Airway epithelial cell (primary cell): ENCODE results near the gene NKAPL. TPM values are rescaled to one million over a fixed set of nuclear protein-coding genes. Genes with fewer than 3 reads are reported as not detected.

Source experiments
- total RNA-seq: library from RNA; depleted of rRNA; stranded (reverse); fragments of >200 nt; gene quantifications from 2 replicates; pipeline ENCODE4 v1.2.3, GENCODE V29; 2015

The NKAPL gene
- total RNA-seq: 0.56 and 1.0 TPM in 2 replicates

GRCh38 chr6:28258877-28259777 lies at the start of gene NKAPL:
Gene NKAPL (plus strand): TSS chr6:28259297. CDS start chr6:28259372, 75 bp downstream.

GRCh38 chr6:28225056-28225834 lies 33.9 kb upstream of the NKAPL start, which contains the start of gene ZSCAN9:
Gene ZSCAN9 (plus strand): TSS chr6:28225275. CDS start chr6:28227085, 1,810 bp downstream.

GRCh38 chr6:28252009-28252975 lies 6.8 kb upstream of the NKAPL start, which contains the start of gene ZKSCAN4:
Gene ZKSCAN4 (minus strand): TSS chr6:28252269. CDS start chr6:28251980, 289 bp downstream.

GRCh38 chr6:28266962-28267694 lies 8.0 kb downstream of the NKAPL start, which contains the start of gene ZSCAN26:
Gene ZSCAN26 (plus strand): TSS chr6:28267143. CDS start chr6:28271920, 4,777 bp downstream.

GRCh38 chr6:28281288-28282064 lies 22.4 kb downstream of the NKAPL start, which contains the start of gene PGBD1:
Gene PGBD1 (plus strand): TSS chr6:28281572. CDS start chr6:28283814, 2,242 bp downstream.

Other genes starting within 250 kb of the NKAPL start
- gene ZNF165, start 178.7 kb upstream of the NKAPL start, total RNA-seq: 2.0 and 2.5 TPM in 2 replicates
- gene ZSCAN16, start 134.7 kb upstream of the NKAPL start, total RNA-seq: 1.4 and 2.0 TPM in 2 replicates
- gene ZKSCAN8, start 117.4 kb upstream of the NKAPL start, total RNA-seq: 5.4 and 5.7 TPM in 2 replicates
- 3.9 and 7.0 TPM in 2 replicates for gene ZSCAN9, start 34.0 kb upstream of the NKAPL start, total RNA-seq
- gene ZKSCAN4, start 7.0 kb upstream of the NKAPL start, total RNA-seq: 2.6 and 3.1 TPM in 2 replicates
- gene ZSCAN26, start 7.8 kb downstream of the NKAPL start, total RNA-seq: 5.0 and 7.4 TPM in 2 replicates
- gene PGBD1, start 22.3 kb downstream of the NKAPL start, total RNA-seq: 1.1 and 2.8 TPM in 2 replicates
- 4.2 and 5.0 TPM in 2 replicates for gene ZSCAN31, start 76.9 kb downstream of the NKAPL start, total RNA-seq
- 2.2 and 3.7 TPM in 2 replicates for gene ZKSCAN3, start 90.7 kb downstream of the NKAPL start, total RNA-seq
- gene ZSCAN12, start 140.4 kb downstream of the NKAPL start, total RNA-seq: 3.4 and 3.5 TPM in 2 replicates
- gene ZSCAN23, start 184.2 kb downstream of the NKAPL start, total RNA-seq: 0.74 and 1.4 TPM in 2 replicates